Fibroblast of skin of scalp (primary cell): Measurements from ENCODE around the gene ZNF593OS.

Experiments used
- DNase-seq: peaks from one replicate; pipeline ENCODE4 v3.0.0-alpha.2; 2013

Gene ZNF593OS

GRCh38 chr1:26182383-26182696 is 10.7 kb upstream of the ZNF593OS start:
- DNase-seq = no peak

- DNase-seq = no peak
Measured at GRCh38 chr1:26181586-26182382, 10.2 kb upstream of the ZNF593OS start.

GRCh38 chr1:26180010-26180506 is 8.4 kb upstream of the ZNF593OS start:
- no peak for DNase-seq

GRCh38 chr1:26177182-26177684 is 5.6 kb upstream of the ZNF593OS start, which contains the start of gene CNKSR1:
Gene CNKSR1 (plus strand): TSS chr1:26177491. CDS start chr1:26177548, 57 bp downstream.
- no peak for DNase-seq

- no peak for DNase-seq
Measured at GRCh38 chr1:26175346-26175745, 3.7 kb upstream of the ZNF593OS start.

GRCh38 chr1:26170472-26170821 is 1.2 kb downstream of the ZNF593OS start:
- no peak for DNase-seq

GRCh38 chr1:26169669-26170471 is 1.8 kb downstream of the ZNF593OS start, which contains the start of gene ZNF593:
Gene ZNF593 (plus strand): TSS chr1:26169908. CDS start chr1:26169984, 76 bp downstream.
- DNase-seq = peak; percentile 92

- DNase-seq = no peak
Measured at GRCh38 chr1:26169198-26169554, 2.5 kb downstream of the ZNF593OS start.

- DNase-seq = no peak
Measured at GRCh38 chr1:26168410-26169197, 3.0 kb downstream of the ZNF593OS start, which contains the start of gene C1orf232. Gene C1orf232 (minus strand): TSS chr1:26168963. CDS start chr1:26168499, 464 bp downstream.

- DNase-seq = no peak
Measured at GRCh38 chr1:26166719-26167281, 4.8 kb downstream of the ZNF593OS start.

GRCh38 chr1:26164861-26165842 is 6.5 kb downstream of the ZNF593OS start:
- no peak for DNase-seq

- DNase-seq = peak; percentile 34
Measured at GRCh38 chr1:26164036-26164860, 7.4 kb downstream of the ZNF593OS start.

GRCh38 chr1:26163684-26164035 is 8.0 kb downstream of the ZNF593OS start:
- DNase-seq = no peak

GRCh38 chr1:26162220-26162709 is 9.4 kb downstream of the ZNF593OS start:
- no peak for DNase-seq

GRCh38 chr1:26161415-26162219 is 10.0 kb downstream of the ZNF593OS start:
- DNase-seq = peak; percentile 45

- no peak for DNase-seq
Measured at GRCh38 chr1:26160527-26161414, 10.9 kb downstream of the ZNF593OS start.

GRCh38 chr1:26159743-26160039 is 11.9 kb downstream of the ZNF593OS start:
- no peak for DNase-seq
